IPS-NIHi11 (cell line): ENCODE measurements around the gene MAPKAPK2.

Source experiments
- DNase-seq: peaks from one replicate; pipeline ENCODE4 v3.0.0; 2012; ENCODE audit warnings: mixed read lengths, low spot score

Gene MAPKAPK2

GRCh38 chr1:206683313-206683712 lies 1.4 kb upstream of the MAPKAPK2 start:
- no peak for DNase-seq

DNA sequence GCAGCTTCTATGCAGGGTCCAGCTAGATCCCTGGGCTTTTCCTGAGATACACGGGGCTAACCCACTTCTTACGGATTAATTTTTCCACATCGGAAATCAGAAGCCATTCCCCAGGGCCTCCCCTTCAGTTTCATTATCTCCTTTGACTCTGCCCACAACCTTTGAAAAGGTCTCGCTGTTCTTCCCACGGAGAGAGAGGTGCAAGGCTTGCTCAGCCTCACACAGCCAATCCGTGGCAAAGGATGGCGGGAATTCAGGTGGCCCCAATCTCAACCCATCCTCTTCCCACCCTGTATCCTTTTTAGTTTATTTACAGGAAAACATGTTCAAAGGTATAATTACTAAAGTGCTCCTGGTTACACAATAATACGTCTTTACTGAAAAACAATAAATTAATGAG lies 702 bp upstream of the MAPKAPK2 start:
- DNase-seq: no peak

DNA sequence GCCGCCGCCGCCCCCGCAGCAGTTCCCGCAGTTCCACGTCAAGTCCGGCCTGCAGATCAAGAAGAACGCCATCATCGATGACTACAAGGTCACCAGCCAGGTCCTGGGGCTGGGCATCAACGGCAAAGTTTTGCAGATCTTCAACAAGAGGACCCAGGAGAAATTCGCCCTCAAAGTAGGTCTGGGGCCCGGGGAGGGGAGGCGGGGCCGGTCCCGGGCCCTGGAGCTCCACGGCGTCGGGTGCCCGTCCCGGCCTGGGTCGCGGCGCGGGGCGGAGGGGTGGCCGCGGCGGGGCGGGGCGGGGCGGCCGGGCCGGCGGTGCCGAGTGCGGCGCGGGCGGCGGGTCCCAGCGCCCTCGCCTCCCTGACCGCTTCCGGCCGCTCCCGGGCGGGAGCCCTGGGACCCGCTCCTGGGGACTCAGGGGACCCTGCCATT lies 646 bp downstream of the MAPKAPK2 start:
- peak; percentile 72 for DNase-seq

DNA sequence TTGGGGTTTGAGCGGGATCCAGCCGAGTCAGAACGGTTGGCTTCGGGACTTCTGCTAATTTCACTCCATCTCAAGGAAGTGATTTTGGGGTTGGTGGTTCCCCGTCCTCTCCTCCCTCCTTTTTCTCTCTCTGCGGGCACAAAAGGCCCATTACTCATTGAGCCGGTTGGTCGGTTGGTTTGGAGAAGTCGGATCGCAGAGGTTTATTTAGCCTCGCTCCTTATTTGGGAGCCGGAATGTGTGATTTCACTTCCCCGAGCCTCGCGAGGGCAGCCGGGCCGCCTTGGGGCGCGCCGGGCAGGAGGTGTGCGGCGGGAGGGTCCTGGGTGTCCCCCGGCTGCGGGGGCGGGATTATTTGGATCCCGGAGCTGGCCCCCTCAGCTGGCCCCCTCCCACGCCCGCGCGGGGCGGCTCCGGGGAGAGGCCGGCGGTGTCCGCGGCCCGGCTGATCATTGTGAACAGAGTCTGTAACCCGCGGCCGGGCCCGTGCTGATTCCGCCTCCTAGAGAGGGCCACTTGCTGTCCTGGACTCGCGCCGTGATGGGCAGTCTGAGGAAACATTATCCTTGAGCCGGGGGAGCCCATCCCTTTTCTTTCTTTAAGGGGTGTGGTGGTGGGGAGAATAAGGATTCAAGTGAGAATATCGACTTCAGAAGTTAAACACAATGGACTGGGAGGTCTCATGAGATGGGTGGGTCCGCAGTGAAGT lies 1.2 kb downstream of the MAPKAPK2 start:
- peak; percentile 68 for DNase-seq

DNA sequence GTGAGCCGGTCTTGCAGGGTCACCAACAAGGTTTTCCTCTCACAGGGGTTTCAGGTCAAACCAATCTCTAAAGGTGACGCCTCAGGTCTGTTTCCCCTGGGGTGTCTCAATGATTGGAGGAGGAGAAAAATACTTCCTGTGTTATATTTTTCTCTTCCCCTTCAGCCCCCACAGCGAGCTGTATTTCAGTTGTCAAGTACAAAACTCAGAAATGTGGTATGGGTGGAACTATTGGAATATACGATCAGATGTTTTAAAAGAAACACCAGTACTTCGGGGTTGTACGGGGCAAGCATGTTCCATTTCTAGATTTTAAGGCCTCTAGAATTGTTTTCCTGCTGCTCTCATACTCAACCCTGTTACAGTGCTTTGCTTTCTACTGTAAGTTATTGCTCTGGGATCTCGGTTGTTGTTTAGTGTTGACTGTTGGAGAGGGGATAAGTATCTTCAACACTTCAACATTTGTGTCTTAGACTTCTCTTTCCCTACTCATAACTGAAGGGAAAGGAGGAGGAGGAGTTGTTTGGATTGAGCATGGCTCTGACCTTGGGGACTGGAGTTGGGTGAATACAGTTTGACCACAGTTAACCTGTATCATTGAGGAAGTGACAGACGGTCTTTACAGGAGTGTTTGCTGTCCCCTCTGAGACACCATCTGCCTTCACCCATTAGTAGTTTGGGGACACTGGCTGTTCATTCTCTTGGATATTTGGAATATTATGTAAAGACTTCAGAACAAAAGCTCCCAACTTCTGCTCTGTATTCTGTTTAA lies 2.0 kb downstream of the MAPKAPK2 start:
- no peak for DNase-seq

- no peak for DNase-seq
These were observed 2.7 kb downstream of the MAPKAPK2 start for GRCh38 chr1:206687251-206687914.

- DNase-seq: peak; percentile 46
These were observed 3.3 kb downstream of the MAPKAPK2 start for GRCh38 chr1:206687915-206688442.

DNA sequence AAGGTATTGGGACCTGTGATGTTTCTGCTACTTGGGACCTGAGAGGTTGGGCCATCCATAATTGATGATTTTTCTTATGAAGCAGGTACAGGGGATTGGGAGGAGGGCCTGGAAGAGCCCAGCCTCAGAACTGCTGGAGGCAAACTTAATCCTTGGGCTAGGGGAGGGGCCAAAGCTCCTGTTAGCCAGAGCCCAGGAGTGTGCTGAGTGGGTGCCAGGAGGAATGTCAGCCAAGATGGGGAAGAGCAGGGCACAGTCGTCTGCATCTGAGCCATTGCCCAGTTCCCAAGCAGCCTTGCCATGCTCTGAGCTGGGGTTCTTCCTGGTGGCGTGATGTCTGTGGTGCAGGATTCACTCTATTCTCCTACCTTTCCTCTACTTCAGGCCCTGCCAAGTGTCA lies 5.8 kb downstream of the MAPKAPK2 start:
- DNase-seq: no peak

GRCh38 chr1:206691604-206692003 lies 6.9 kb downstream of the MAPKAPK2 start:
- DNase-seq: no peak

DNA sequence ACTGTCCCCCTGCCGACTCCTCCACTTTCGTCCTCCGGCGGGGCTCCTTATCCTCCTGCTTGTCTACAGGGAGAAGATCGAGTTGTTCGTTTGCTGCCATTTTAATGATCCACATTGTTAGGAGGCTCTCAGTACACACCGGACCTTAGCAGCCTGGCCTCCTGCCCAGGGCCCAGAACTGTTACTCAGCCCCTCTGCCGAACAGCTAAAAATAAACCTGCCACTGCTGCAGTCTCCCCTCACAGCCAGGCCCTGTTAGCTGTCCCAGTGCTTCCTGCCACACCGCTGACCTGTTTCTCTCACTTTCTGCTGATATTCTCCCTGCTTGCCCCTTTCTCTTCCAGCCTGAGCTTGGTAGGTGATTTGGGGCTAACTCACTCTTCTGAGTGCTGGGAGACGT lies 8.3 kb downstream of the MAPKAPK2 start:
- DNase-seq: no peak

DNA sequence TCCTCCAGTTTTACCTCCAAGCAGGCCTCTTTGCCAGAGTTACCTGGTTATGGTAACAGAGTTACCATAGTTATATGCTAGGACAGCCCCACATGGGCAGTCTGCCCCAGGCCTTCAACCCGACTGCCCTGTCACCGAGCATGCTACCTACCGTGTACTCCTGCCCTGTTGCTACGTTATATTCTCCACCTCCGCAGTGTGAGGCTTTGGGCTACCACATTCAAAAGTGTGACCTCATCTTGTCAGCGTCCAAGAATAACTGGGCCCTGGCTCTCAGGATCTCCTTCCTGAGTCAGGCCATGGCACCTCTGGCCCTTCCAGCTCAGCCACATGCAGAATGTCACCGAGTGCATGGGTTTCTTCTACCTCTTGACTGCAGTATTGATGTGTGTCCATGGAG lies 8.9 kb downstream of the MAPKAPK2 start:
- DNase-seq: no peak

GRCh38 chr1:206694171-206695124 lies 9.7 kb downstream of the MAPKAPK2 start:
- peak; percentile 48 for DNase-seq

GRCh38 chr1:206695733-206696132 lies 11.0 kb downstream of the MAPKAPK2 start:
- no peak for DNase-seq

DNA sequence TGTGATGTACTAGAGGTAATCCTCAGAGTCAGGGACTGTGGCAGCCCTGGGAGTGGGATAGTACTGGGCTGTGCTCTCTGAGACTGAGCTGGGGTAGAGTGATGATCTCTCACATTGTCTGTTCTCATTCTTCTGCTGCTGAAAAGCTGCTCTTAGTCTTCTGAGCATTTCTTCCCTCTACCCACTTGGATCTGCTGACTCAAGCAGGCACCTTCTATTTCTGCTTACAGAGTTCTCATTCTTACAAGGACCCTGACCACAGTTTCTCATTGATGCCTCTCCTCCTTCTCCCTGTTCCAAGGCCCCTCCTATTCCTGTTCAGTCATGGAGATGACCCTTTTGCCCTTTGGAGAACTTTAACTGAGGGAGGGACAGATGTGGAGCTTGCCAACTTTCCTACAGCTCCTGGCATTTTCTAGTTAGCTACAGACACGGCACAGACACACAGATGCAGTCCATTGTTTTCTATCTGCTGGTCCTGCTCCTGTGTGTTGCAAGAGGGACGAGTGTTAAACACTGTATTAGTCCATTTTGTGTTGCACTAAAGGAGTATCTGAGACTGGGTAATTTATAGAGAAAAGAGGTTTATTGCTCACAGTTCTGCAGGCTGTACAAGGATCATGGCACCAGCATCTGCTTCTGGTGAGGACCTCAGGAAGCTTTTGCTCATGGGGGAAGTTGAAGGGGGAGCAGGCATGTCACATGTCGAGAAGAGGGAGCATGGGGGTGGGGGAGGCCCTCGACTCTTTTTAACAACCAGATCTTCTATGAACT lies 12.3 kb downstream of the MAPKAPK2 start:
- no peak for DNase-seq

DNA sequence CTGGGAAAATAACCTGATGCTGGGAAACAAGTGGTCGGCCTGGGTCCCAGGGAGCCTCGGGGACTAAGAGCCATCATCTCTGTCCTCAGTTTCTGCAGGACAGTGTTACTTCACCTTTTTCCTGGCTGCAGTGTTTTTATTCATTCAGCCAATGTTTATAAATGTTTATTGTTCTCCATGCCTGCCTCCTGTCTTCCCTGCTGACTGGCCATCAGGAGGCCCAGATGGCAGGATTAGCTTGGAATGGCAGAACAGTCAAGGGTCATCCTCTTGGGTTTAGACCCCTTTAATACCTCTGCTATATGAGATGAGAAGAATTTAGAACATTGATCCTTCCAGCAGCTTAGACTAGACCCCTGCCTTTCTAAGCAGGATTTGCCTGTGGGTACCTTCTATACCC lies 13.3 kb downstream of the MAPKAPK2 start:
- no peak for DNase-seq

- no peak for DNase-seq
These were observed 14.4 kb downstream of the MAPKAPK2 start for GRCh38 chr1:206699000-206699586.

GRCh38 chr1:206699626-206700025 lies 14.9 kb downstream of the MAPKAPK2 start:
- no peak for DNase-seq

- no peak for DNase-seq
These were observed 15.8 kb downstream of the MAPKAPK2 start for GRCh38 chr1:206700445-206701036.

DNA sequence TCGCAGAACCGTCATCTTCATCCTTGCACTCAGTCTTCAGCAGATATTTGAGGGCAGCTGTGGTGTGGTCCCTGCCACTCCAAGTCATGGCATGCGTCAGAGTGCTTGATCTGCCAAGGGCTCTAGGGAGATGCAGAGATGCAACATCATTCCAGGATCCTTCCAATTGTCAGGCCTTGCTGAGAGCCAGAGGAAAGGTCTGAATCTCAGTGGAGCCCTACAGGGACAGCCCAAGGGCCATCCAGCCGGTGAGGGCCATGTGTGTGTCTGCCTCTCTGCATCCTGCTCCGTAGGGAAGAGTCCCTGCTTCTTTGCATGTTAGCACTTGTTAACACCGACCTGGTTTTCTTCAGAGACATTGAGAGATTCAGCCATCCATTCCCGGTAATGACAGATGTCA lies 17.6 kb downstream of the MAPKAPK2 start:
- no peak for DNase-seq

- peak; percentile 39 for DNase-seq
These were observed 18.1 kb downstream of the MAPKAPK2 start for GRCh38 chr1:206702803-206703202.
